ENCODE data around the gene CAPN7.

CAPN7 gene

DNA sequence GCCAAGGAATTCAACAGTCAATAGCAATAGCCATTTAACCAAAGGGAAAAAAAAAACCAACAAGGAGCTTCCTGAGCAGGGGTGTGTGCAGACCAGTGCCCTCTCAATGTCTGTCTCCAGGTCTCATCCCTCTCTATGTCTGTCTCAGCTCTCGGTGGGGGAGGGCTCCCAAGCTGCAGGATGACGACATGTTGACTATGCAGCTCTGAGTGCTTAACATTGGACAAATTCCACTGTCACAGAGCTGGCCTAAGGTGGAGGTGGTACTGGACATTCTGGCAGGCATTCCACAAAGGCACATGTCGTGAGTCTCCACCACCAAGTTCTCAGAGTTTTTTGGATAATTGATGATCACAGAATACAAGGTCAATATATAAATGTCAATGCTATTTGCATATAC lies 2.0 kb upstream of the CAPN7 start:
- no peak for DNase-seq

- DNase-seq, result no peak
Measured at GRCh38 chr3:15205482-15205933, 538 bp upstream of the CAPN7 start.

DNA sequence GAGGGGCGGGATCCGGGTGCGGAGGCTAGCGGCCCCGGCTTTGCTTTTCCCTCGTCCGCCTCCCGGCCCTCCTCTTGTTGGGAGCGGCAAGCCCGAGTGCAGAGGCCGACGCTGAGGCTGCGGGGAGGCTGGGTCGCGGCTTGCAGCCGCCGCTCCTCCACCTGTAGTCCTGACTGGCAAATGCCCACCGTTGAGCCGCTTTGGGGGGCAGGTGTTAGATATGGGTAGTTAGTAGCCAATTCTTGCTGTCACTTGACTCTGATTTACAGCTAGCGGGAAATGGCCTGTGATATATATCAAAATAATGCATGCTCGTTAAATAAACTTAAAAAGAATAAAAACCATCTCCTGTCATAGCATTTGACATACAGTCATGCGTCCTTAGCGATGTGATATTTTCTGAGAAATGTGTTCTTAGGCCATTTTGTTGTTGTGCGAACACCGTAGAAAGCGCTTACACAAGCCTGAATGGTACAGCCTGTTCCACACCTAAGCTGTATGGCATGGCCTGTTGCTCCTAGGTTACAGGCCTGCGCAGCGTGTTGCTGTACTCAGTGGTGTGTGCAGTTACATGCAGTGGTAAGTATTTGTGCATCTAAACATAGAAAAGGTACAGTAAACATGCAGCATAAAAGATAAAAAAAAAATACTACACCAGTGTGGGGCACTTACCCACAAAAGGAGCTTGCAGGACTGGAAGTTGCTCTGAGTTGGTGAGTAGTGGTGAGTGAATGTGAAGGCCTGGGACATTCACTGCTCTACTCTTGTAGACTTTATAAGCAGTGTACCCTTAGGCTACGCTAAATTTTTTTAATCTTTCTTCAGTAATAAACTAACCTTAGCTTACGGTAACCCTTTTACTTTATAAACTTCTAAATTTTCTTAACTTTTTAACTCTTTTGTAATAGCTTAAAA lies 873 bp downstream of the CAPN7 start:
- no peak for DNase-seq

DNA sequence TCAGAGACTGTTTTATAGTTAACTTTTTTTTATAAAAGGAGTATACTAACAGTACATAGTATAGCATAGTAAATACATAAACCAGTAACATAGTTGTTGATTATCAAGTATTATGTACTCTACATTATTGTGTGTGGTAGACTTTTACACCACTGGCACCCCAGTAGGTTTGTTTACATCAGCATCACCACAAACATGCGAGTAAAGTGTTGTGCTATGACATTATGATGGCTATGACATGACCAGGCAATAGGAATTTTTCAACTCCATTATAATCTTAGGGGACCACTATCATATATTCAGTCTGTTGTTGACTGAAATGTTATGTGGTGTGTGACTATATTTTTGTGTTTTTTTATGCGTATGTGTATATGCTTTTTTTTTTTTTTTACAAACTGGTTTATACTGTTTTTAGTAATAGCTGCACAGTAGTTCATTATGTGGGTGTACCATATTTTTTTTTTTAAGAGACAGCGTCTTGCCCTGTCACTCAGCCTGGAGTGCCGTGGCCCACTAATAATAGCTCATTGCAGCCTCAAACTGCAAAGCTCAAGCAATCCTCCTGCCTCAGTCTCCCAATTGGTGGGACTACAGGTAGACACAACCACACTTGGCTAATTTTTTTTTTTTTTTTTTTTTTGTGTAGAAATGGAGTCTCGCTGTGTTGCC lies 1.9 kb downstream of the CAPN7 start:
- DNase-seq, result no peak

DNA sequence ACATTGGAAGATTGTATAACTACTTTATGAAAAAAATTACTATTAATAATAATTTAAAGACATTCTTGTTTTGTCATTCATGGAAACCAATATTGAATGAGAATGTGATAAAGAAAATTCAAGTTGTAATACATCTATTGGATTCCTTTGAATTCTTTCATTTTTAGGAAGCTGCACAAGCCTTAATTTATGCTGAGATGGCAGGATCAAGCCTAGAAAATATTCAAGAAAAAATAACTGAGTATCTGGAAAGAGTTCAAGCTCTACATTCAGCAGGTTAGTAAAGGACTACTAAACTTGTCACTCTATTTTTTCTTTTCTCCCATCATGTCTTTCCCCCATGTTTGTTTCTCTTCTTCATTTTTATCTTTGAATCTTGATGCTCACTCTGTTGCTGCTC lies 5.9 kb downstream of the CAPN7 start:
- no peak for DNase-seq

- no peak for DNase-seq
Measured at GRCh38 chr3:15214758-15215157, 8.7 kb downstream of the CAPN7 start.

GRCh38 chr3:15215996-15216395 lies 9.9 kb downstream of the CAPN7 start:
- no peak for DNase-seq

GRCh38 chr3:15216501-15216900 lies 10.5 kb downstream of the CAPN7 start:
- DNase-seq, result no peak

DNA sequence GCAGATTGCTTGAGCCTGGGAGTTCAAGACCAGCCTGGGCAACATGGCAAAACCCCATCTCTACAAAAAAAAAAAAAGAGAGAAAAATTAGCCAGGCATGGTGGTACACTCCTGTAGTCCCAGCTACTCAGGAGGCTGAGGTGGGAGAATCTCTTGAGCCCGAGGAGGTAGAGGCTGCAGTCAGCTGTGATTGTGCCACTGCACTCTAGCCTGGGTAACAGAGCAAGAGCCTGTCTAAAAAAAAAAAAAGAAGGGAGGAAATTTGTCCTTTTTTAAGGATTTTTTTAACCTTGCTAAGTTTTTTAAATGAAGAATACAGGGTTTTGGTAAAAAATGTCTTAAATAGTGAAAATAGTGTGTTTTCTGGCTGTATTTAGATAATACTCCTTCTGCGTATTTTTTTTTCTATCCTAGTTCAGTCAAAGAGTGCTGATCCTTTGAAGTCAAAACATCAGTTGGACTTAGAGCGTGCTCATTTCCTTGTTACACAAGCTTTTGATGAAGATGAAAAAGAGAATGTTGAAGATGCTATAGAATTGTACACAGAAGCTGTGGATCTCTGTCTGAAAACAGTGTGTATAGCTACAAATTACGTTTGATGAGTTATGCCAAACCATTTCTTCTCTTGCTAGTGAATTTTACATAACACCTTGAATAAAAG lies 11.1 kb downstream of the CAPN7 start:
- DNase-seq, result no peak

DNA sequence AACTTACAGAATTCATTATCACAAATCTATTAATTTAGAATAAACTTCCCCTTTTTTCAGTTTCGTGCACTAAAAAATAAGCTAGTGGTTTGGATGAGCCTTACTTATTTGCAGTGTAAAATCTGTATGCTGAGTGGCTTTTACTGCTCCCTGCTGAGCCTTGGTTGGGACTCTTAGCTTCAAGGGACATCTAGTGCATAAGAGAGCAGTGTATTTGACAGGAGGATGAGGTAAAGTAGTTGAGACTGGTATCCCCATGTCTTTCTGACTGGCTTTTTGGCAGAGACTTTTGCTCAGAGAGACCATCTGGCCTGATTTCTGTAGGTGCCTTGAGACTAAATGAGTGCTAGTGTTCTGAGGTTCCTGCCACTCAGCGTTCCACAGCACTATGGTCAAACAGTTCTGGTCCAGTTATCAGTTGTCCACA lies 11.8 kb downstream of the CAPN7 start:
- DNase-seq, result no peak

DNA sequence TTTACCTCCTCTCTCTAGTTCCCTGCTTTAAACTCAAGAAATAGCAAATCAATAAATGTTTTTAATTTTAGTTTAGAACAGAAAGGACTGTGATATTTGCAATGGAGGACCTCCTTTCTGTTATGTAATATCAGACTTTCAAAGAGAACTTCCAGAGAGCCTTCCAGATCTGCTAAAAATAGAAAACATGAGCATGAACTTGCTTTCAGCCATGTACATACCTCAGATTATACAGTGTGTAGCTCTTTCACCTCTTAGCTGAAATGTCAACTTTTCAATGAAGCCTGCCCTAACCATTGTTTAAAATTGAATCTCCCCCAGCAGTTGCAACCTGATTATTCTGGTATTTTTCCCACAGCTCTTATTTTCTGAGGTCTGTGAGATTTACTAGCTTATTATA lies 12.6 kb downstream of the CAPN7 start:
- DNase-seq, result no peak

GRCh38 chr3:15220056-15220455 lies 14.0 kb downstream of the CAPN7 start:
- DNase-seq, result no peak

DNA sequence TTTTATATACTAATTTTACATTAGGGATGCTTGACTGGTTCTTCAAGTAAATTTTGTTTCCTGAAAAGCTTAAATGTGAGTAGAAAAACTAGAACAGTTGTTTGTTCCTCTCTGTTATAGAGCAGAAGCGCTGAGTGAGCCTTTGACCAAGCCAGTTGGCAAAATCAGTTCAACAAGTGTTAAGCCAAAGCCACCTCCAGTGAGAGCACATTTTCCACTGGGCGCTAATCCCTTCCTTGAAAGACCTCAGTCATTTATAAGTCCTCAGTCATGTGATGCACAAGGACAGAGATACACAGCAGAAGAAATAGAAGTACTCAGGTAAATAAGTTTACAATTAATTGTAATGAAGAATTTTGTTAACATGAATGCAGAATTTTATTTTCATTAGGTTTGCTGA lies 14.6 kb downstream of the CAPN7 start:
- DNase-seq, result no peak

GRCh38 chr3:15221574-15222217 lies 15.7 kb downstream of the CAPN7 start:
- no peak for DNase-seq

GRCh38 chr3:15223685-15224572 lies 17.9 kb downstream of the CAPN7 start:
- no peak for DNase-seq

GRCh38 chr3:15228147-15228546 lies 22.1 kb downstream of the CAPN7 start:
- DNase-seq, result no peak

DNA sequence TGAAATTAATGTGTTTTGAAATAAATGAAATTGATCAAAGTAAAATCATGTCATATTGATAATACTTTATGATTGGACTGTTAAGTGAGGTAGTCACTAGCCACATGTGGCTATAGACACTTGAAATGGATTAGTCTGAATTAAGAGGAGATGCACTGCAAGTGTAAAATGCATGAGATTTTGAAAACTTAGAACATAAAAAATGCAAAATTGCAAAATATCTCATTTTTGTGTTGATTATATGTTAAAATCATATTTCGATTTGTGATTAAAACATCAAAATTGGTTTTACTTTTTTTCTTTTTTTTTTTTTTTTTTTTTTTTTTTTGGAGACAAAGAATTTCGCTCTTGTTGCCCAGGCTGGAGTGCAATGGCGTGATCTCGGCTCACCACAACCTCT lies 23.2 kb downstream of the CAPN7 start:
- no peak for DNase-seq

DNA sequence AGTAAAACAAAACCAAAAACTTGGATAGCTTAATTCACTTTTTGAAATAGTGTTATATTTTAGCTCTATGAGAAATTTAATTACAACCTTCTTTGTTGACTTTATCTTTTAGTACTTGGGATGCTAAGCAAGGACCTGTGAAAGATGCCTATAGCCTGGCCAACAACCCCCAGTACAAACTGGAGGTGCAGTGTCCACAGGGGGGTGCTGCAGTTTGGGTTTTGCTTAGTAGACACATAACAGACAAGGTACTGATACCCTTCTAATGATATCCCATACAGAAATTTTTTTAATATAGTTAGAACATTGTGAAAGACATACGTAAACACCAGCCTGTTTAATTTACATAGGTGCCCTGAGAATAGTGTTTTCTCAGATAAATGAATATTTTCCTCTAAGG lies 35.3 kb downstream of the CAPN7 start:
- no peak for DNase-seq

GRCh38 chr3:15243822-15244482 lies 37.9 kb downstream of the CAPN7 start:
- DNase-seq, result no peak

- no peak for DNase-seq
Measured at GRCh38 chr3:15246186-15246585, 40.1 kb downstream of the CAPN7 start.

GRCh38 chr3:15253023-15253697 lies 47.1 kb downstream of the CAPN7 start:
- no peak for DNase-seq

Data from NCI-H2227 treated with DMSO at 0.1 percent for 48 hours (cell line).